Measurements from ENCODE around the gene C7.

The C7 gene

DNA sequence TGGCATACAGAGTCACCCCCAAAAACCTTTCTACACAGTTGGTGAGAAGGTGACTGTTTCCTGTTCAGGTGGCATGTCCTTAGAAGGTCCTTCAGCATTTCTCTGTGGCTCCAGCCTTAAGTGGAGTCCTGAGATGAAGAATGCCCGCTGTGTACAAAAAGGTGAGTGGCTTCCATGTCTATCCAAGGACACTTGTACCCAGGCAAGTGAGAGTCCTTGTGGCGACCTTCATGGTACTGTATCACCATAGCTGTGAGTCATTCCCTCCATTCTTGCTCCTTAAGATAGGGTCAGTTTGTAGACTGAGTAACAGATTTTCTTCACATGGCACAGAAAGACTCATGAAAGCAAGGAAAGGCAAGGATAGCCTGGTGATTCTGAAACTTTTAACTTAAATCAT is 63.1 kb downstream of the C7 start:
- H3K4me2 ChIP-seq (ENCODE audit: low read length): no peak overlapping the region
- no peaks in the 10 kb centered on the region for H3K9me2 ChIP-seq (replicated peaks; ENCODE audit: control insufficient read depth, low read length)
- H3K9me3 ChIP-seq (ENCODE audit: control insufficient read depth, insufficient read depth, low read length): no peaks in the 10 kb centered on the region
- no peak for TF ChIP-seq EZH2phosphoT487 (IDR thresholded peaks at IDR 0.05; ENCODE audit: borderline replicate concordance, low read length)
- TF ChIP-seq, protein P1, sequence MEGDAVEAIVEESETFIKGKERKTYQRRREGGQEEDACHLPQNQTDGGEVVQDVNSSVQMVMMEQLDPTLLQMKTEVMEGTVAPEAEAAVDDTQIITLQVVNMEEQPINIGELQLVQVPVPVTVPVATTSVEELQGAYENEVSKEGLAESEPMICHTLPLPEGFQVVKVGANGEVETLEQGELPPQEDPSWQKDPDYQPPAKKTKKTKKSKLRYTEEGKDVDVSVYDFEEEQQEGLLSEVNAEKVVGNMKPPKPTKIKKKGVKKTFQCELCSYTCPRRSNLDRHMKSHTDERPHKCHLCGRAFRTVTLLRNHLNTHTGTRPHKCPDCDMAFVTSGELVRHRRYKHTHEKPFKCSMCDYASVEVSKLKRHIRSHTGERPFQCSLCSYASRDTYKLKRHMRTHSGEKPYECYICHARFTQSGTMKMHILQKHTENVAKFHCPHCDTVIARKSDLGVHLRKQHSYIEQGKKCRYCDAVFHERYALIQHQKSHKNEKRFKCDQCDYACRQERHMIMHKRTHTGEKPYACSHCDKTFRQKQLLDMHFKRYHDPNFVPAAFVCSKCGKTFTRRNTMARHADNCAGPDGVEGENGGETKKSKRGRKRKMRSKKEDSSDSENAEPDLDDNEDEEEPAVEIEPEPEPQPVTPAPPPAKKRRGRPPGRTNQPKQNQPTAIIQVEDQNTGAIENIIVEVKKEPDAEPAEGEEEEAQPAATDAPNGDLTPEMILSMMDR (IDR thresholded peaks at IDR 0.05; ENCODE audit: low read depth, low read length, poor library complexity, severe bottlenecking): no peak
- H3K27ac ChIP-seq (ENCODE audit: low read depth, low read length): no peak overlapping the region
- H3K4me3 ChIP-seq (ENCODE audit: low read length): no peak overlapping the region
- no peaks in the 10 kb centered on the region for H3K79me2 ChIP-seq (ENCODE audit: control insufficient read depth, low read length)
- H3K27me3 ChIP-seq (ENCODE audit: control insufficient read depth, low read length): no peaks in the 10 kb centered on the region
- H4K20me1 ChIP-seq (ENCODE audit: control insufficient read depth, insufficient read depth, low read depth, low read length): no peaks in the 10 kb centered on the region
- no peaks in the 10 kb centered on the region for H3K4me1 ChIP-seq (ENCODE audit: control insufficient read depth, low read length)
- H3F3A ChIP-seq (ENCODE audit: control insufficient read depth, insufficient read depth): no peaks in the 10 kb centered on the region
- no peaks in the 10 kb centered on the region for H3K36me3 ChIP-seq (ENCODE audit: control insufficient read depth, low read length)

GRCh38 chr5:40973364-40974004 is 64.2 kb downstream of the C7 start:
- H3K27ac ChIP-seq (ENCODE audit: low read depth, low read length): no peak overlapping the region
- no peak overlapping the region for H3K4me3 ChIP-seq (ENCODE audit: low read length)
- H4K20me1 ChIP-seq (ENCODE audit: control insufficient read depth, insufficient read depth, low read depth, low read length): no peaks in the 10 kb centered on the region
- no peaks in the 10 kb centered on the region for H3F3A ChIP-seq (ENCODE audit: control insufficient read depth, insufficient read depth)
- H3K9me2 ChIP-seq (replicated peaks; ENCODE audit: control insufficient read depth, low read length): no peaks in the 10 kb centered on the region
- H3K27me3 ChIP-seq (ENCODE audit: control insufficient read depth, low read length): no peaks in the 10 kb centered on the region
- H3K4me1 ChIP-seq (ENCODE audit: control insufficient read depth, low read length): no peaks in the 10 kb centered on the region
- H3K36me3 ChIP-seq (ENCODE audit: control insufficient read depth, low read length): no peaks in the 10 kb centered on the region
- no peaks in the 10 kb centered on the region for H3K79me2 ChIP-seq (ENCODE audit: control insufficient read depth, low read length)
- no peak overlapping the region for H3K4me2 ChIP-seq (ENCODE audit: low read length)
- TF ChIP-seq EZH2phosphoT487 (IDR thresholded peaks at IDR 0.05; ENCODE audit: borderline replicate concordance, low read length): no peak
- TF ChIP-seq, protein P1 (IDR thresholded peaks at IDR 0.05; ENCODE audit: low read depth, low read length, poor library complexity, severe bottlenecking): no peak
- H3K9me3 ChIP-seq (ENCODE audit: control insufficient read depth, insufficient read depth, low read length): no peaks in the 10 kb centered on the region

GRCh38 chr5:40976041-40976440 is 66.7 kb downstream of the C7 start:
- Histone ChIP-seq H4K20me1 (ENCODE audit: control insufficient read depth, insufficient read depth, low read depth, low read length) (no peaks in the 10 kb centered on the region), H3K9me3 (ENCODE audit: control insufficient read depth, insufficient read depth, low read length) (no peaks in the 10 kb centered on the region), H3K4me2 (ENCODE audit: low read length) (no peak overlapping the region), H3F3A (ENCODE audit: control insufficient read depth, insufficient read depth) (no peaks in the 10 kb centered on the region), H3K79me2 (ENCODE audit: control insufficient read depth, low read length) (no peaks in the 10 kb centered on the region), H3K4me3 (ENCODE audit: low read length) (no peak overlapping the region), H3K36me3 (ENCODE audit: control insufficient read depth, low read length) (no peaks in the 10 kb centered on the region), H3K27me3 (ENCODE audit: control insufficient read depth, low read length) (no peaks in the 10 kb centered on the region), H3K27ac (ENCODE audit: low read depth, low read length) (no peak overlapping the region), H3K4me1 (ENCODE audit: control insufficient read depth, low read length) (no peaks in the 10 kb centered on the region), H3K9me2 (replicated peaks; ENCODE audit: control insufficient read depth, low read length) (no peaks in the 10 kb centered on the region)
- TF ChIP-seq, protein P1 (IDR thresholded peaks at IDR 0.05; ENCODE audit: low read depth, low read length, poor library complexity, severe bottlenecking): no peak
- TF ChIP-seq EZH2phosphoT487 (IDR thresholded peaks at IDR 0.05; ENCODE audit: borderline replicate concordance, low read length): no peak
